Measurements from ENCODE around the gene KREMEN2.

- TF ChIP-seq EGR1 (IDR thresholded peaks at IDR 0.05) (no peak), FOXM1 (IDR thresholded peaks at IDR 0.05; ENCODE audit: borderline replicate concordance, low read depth) (no peak), CEBPB (IDR thresholded peaks at IDR 0.05) (no peak), MAX (IDR thresholded peaks at IDR 0.05) (no peak), EP300 (IDR thresholded peaks at IDR 0.05; ENCODE audit: borderline replicate concordance) (no peak), RAD21 (IDR thresholded peaks at IDR 0.05; ENCODE audit: low read depth) (no peak), REST (IDR thresholded peaks at IDR 0.05; ENCODE audit: low read depth) (no peak), USF1 (IDR thresholded peaks at IDR 0.05) (no peak), CREB1 (IDR thresholded peaks at IDR 0.05; ENCODE audit: low read depth) (no peak), NFIC (IDR thresholded peaks at IDR 0.05) (no peak), YY1 (IDR thresholded peaks at IDR 0.05; ENCODE audit: low read depth) (no peak)
These were observed 6.5 kb downstream of the KREMEN2 start for GRCh38 chr16:2970563-2970962.
